GM12891 (cell line): ENCODE data around the gene SPP1.

Source experiments
- DNase-seq: peaks from one replicate; pipeline ENCODE4 v3.0.0; 2011; ENCODE audit warnings: low spot score; ENCODE audit not compliant: insufficient read length
- FAIRE-seq: peaks from 2 replicates; lab custom pipeline; 2011; peaks lifted over from hg19 to GRCh38; lab: Jason Lieb, UNC
- PAX5 ChIP-seq: IDR thresholded peaks from 2 replicates; pipeline ENCODE4 v1.6.1; 2011; ENCODE audit warnings: low read length, moderate library complexity, mild to moderate bottlenecking; ENCODE audit not compliant: insufficient read depth, severe bottlenecking
- POLR2A ChIP-seq: IDR thresholded peaks from 2 replicates; pipeline ENCODE4 v1.6.1; 2011; ENCODE audit warnings: low read depth, low read length, control low read depth
- POLR2AphosphoS5 ChIP-seq: IDR thresholded peaks from 2 replicates; pipeline ENCODE4 v1.6.1; 2011; ENCODE audit warnings: low read depth, low read length, control low read depth
- POU2F2 ChIP-seq: IDR thresholded peaks from 2 replicates; pipeline ENCODE4 v1.6.1; 2011; ENCODE audit warnings: low read depth, mild to moderate bottlenecking, control low read depth, low read length, moderate library complexity
- SPI1 ChIP-seq: IDR thresholded peaks from 2 replicates; pipeline ENCODE4 v1.6.1; 2011; ENCODE audit warnings: low read depth, low read length, control low read depth
- TAF1 ChIP-seq: IDR thresholded peaks from 2 replicates; pipeline ENCODE4 v1.6.1; 2011; ENCODE audit warnings: low read depth, low read length, control low read depth

SPP1 gene

DNA sequence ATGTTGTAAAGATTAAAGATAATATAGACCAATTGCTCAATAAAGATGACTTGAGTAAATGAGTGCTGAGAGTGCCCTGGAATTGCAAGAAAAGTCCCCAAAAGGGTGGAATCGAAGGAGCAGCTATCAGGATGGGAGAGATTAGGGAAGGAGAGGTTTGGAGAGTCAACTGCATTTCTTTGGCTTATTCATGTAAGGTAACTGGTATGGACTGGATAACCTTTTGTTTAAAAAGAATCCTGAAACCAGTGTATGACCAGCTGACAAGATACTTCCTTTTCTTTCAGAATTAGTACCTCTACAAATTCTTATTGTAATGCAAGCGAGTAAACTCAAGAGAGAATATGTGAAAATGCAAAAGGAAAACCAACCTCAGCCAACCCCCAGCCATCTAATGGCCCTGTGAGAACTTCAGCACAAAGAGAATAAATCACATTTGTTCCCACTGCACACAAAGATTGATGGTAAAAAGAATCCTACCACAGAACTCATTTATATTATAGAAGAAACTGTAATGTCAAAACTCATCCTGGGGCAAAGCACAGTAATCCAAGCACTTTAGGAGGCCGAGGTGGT is 24.5 kb upstream of the SPP1 start:
- TF ChIP-seq PAX5 (no peak), SPI1 (no peak), POLR2A (no peak), TAF1 (no peak)
- no peak for DNase-seq
- FAIRE-seq, result no peak

DNA sequence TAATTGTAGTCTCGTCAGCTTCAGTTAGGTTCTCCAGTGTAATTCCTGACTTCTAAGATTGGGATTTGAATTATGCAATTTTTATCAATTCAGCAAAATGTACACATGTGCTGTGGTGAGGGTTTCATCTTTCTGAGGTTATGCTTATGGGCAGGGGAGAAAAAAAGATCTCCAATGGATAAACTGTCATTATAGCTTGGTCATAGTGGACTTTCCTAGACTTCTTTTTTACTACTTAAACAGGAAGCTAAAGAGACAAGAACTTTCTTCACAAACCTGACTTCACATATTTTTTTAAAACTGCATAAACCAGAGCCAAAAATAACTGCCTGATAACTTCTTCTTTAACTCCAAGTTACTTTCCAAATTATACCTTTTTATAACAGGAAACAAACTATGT is 21.7 kb upstream of the SPP1 start:
- no peak for FAIRE-seq

DNA sequence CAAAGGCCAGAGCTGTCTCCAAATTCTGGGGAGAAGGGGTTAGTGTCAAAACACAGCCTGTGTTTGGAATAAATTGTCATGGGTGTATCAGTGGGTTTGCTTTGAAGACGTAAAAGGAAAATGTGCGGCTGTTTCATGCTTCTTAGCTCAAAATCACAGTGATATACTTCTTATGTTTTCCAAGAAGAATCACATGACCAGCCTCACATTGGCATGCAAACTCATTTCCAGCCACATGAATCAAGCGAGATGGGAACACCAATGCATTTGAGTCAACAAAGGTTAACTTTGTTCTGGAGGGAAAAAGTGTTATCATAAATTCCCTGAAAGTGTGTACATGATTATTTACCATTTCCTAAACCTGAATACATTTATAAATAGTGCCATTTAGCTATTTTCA is 19.0 kb upstream of the SPP1 start:
- no peak for TF ChIP-seq PAX5
- no peak for TF ChIP-seq SPI1
- TF ChIP-seq TAF1, result no peak
- no peak for TF ChIP-seq POU2F2
- no peak for TF ChIP-seq POLR2AphosphoS5
- TF ChIP-seq POLR2A, result no peak
- DNase-seq (no peak), FAIRE-seq (no peak)

More for the DNA sequence above, 21.7 kb upstream of the SPP1 start:
- DNase-seq, result no peak
- TF ChIP-seq PAX5 (no peak), POLR2AphosphoS5 (no peak), POU2F2 (no peak), TAF1 (no peak), SPI1 (no peak)

DNA sequence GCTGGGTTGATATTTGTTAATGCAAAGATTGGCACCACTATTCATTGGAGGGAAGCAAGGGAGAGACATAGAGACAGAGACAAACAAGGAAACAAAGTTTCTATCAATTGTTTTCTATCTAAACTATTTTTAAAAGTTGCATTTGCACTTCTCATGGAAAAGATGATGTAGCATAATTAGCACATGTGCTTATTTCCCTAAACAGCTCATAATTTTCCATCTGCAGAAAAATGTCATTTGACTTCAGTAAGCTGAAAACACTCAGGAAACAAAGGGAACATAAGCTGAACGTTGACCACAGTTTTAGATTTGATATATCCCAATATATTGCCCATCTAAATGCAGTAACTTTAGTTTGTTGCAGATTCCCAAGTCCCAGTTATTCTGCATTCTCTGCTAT is 18.5 kb upstream of the SPP1 start:
- FAIRE-seq, result no peak
- DNase-seq, result no peak
- TF ChIP-seq POU2F2, result no peak
- TF ChIP-seq POLR2A, result no peak
- no peak for TF ChIP-seq POLR2AphosphoS5
- no peak for TF ChIP-seq PAX5
- TF ChIP-seq SPI1, result no peak
- TF ChIP-seq TAF1, result no peak

DNA sequence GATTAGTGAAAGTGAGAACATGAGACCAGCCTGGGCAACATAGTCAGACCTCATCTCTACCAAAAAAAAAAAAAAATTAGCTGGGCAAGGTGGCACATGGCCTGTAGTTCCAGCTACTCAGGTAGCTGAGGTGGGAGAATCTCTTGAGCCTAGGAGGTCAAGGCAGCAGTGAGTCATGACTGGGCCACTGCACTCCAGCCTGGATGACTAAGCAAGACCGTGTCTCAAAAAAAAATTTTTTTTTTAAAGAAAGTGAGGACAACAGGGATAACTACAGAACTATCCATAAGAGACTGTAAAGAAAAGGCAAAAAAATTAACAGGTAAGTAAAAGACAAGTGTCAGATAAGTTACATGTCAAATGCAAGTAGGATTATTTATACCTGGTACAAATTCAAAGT is 13.5 kb upstream of the SPP1 start:
- FAIRE-seq (no peak), DNase-seq (no peak)
- TF ChIP-seq TAF1 (no peak), POLR2AphosphoS5 (no peak), PAX5 (no peak), POLR2A (no peak), POU2F2 (no peak), SPI1 (no peak)

DNA sequence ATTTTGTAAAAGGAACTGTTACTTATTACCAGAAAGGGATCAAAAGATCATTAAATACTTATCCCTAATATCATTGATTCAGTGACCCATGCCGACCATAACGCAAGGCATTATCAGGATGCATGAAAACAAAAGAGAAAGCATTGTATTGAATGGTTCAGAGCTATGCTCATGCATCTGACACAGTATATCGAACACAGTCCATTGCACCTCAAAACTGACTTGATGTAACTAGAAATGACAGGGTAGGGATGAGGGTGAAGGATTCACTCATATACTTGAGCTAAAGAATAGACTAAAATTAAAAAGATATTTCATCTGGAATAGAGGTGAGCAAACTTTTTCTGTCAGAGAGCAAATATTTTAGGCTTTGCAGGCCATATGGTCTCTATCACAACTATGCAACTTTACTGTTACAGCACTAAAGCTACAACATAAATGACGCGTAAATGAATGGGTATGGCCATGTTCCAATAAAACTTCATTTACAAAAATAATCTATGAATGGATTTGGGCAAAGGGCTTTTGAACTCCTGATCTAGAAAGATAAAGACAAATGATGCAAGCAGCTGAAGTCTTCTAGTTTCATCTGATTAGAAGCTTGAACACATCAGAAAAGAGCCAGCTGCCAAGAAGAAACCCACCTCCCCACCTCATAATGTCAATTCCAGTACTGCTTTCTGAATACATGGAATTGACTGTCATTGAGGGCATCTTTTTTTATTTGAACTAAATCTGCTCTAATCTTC is 12.9 kb upstream of the SPP1 start:
- FAIRE-seq (no peak), DNase-seq (no peak)
- TF ChIP-seq POU2F2 (no peak), SPI1 (no peak), PAX5 (no peak), POLR2AphosphoS5 (no peak), TAF1 (no peak), POLR2A (no peak)

DNA sequence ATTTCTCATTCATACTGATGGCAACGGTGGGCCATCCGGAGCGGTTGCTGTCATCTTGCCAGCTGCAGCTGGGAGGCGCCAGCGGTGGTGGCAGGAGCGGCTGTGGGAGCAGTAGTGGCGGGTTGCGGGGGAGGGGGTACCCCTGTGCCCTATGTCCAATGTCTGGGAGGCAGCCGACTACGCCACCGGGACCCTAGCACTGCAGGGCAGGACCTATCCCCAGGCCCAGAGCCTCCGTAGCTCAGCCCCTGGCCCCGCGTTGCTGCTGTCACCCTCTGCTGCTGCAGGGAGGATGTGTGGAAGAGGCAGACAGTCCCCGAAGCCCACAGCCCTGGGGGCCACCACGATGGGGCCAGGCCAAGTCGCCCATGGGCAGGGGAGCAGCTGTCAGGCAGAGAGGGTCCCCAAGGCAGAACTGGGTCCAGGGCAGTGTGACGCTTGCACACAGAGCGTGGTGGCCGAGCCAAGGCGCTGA is 10.0 kb upstream of the SPP1 start:
- DNase-seq (no peak), FAIRE-seq (no peak)
- no peak for TF ChIP-seq POLR2A
- TF ChIP-seq POLR2AphosphoS5, result no peak
- no peak for TF ChIP-seq PAX5
- no peak for TF ChIP-seq TAF1
- no peak for TF ChIP-seq POU2F2
- TF ChIP-seq SPI1, result no peak

DNA sequence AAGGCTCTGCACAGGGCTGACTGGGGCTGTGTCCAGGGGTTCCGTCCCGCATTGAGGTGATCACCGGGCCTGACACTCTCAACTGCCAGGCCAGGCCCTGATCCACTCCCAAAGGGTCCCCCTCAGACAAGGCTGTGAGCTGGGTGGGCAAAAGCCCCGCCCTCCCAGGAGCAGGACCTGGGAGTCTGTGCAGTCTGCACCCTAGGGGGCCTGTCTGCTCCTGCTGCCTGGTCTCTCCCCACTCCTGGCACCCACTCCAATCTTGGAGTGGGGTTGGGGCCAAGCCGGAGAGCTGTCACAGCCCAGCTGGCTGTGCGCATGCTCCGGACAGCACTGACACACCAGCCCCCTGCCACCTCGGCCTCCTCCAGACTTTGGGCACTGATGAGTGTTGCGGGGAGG is 9.4 kb upstream of the SPP1 start:
- DNase-seq, result no peak
- TF ChIP-seq TAF1 (no peak), PAX5 (no peak)
- FAIRE-seq, result no peak

DNA sequence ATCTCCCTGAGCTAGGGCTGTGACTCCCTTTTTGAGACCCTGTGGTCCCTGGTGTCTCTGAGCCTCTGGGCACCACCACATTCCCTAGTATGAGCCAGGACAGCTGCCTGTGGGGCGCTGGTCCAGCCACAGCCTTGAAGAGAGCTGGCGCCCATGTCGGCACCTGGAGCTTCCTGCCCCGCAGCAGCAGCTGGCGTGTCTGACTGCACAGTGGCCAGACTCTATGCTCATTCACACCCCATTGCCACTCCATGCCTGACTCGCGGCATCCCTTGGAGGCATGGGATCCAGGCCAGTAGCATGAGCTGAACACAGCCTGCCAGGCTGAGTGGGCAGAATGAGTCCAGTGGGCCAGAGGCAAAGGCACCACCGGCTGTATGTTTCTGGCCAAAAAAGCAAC is 8.3 kb upstream of the SPP1 start:
- DNase-seq, result no peak
- TF ChIP-seq POLR2A (no peak), POU2F2 (no peak), POLR2AphosphoS5 (no peak), PAX5 (no peak), TAF1 (no peak), SPI1 (no peak)
- no peak for FAIRE-seq
